ENCODE data around the gene SLC29A4.

SLC29A4 gene

DNA sequence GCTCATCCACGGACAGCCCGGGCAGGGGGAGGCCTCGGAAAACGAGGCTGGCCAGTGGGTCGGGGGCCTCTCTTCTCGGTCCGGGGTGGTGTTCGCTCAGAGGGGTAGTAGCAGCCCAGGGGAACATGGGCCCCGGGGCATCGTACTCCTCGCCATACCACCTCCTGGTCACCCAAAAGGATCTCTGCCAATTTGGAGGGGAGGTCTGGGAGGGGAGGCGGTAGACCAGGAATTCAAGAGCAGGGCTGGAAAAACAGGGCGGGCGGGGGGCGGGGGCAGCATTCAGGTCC is 67.4 kb downstream of the SLC29A4 start:
- Histone ChIP-seq H3K9ac (ENCODE audit: low read length) (no peak overlapping the region), H3K9me2 (ENCODE audit: low read depth, low read length) (no peaks in the 10 kb centered on the region), H3K36me3 (ENCODE audit: insufficient read depth, low read length) (peaks cover 12% of the 10 kb centered on the region), H3F3A (ENCODE audit: insufficient read depth, low read length) (no peaks in the 10 kb centered on the region), H3K4me3 (ENCODE audit: low read depth, low read length, poor library complexity, severe bottlenecking) (no peak overlapping the region), H3K4me1 (ENCODE audit: insufficient read depth, low read length, severe bottlenecking) (peaks cover 21% of the 10 kb centered on the region), H4K20me1 (ENCODE audit: insufficient read depth, low read length) (no peaks in the 10 kb centered on the region), H3K27me3 (ENCODE audit: insufficient read depth, low read length) (no peaks in the 10 kb centered on the region), H2AFZ (ENCODE audit: low read length) (no peak overlapping the region), H3K27ac (ENCODE audit: low read depth, low read length, poor library complexity, severe bottlenecking) (no peak overlapping the region), H3K79me2 (ENCODE audit: insufficient read depth, low read length) (no peaks in the 10 kb centered on the region), H3K9me3 (ENCODE audit: low read length) (no peaks in the 10 kb centered on the region), H3K4me2 (ENCODE audit: low read length) (no peak overlapping the region)
- no peak for TF ChIP-seq EZH2 (IDR thresholded peaks at IDR 0.05; ENCODE audit: borderline replicate concordance, low read length)
- TF ChIP-seq, protein P1, sequence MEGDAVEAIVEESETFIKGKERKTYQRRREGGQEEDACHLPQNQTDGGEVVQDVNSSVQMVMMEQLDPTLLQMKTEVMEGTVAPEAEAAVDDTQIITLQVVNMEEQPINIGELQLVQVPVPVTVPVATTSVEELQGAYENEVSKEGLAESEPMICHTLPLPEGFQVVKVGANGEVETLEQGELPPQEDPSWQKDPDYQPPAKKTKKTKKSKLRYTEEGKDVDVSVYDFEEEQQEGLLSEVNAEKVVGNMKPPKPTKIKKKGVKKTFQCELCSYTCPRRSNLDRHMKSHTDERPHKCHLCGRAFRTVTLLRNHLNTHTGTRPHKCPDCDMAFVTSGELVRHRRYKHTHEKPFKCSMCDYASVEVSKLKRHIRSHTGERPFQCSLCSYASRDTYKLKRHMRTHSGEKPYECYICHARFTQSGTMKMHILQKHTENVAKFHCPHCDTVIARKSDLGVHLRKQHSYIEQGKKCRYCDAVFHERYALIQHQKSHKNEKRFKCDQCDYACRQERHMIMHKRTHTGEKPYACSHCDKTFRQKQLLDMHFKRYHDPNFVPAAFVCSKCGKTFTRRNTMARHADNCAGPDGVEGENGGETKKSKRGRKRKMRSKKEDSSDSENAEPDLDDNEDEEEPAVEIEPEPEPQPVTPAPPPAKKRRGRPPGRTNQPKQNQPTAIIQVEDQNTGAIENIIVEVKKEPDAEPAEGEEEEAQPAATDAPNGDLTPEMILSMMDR (IDR thresholded peaks at IDR 0.05; ENCODE audit: low read length), result no peak

DNA sequence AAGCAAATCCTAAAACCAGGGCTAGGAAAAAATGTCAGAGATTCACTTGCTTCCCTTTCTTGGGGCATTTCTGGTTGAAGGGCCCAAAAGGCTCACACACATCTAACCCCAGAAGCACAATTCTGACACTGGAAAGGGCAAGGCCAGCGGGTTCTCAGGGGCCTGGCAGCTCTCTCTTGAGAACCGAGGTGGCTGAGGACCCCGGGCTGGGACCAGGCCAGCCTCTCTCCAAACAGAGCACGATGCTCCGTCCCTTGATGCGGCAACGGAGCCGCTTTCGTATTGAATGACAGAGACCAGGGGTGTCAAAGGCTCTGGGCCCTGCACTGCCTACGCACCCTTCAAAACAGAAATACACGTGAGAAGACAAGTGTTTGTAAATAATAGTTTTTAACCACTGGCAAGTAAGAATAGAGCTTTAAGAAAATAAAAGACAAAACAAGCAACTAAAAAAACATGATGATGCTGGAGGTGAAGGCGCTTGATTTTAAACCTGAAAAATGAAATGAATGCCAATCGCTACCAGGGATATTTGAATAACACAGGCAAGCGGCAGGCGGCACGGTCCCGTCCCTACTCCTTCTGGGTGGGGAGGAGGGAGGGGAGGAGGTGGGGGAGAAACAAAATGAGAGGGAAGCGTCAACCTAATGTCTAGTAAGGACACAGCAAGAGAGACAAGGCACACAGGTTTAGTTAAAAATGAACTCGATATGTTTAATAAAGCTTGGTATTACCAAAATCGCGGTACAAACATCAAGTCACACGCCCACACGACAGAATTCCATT is 68.0 kb downstream of the SLC29A4 start:
- no peaks in the 10 kb centered on the region for H3K27me3 ChIP-seq (ENCODE audit: insufficient read depth, low read length)
- H3K9me2 ChIP-seq (ENCODE audit: low read depth, low read length), result no peaks in the 10 kb centered on the region
- H3K4me2 ChIP-seq (ENCODE audit: low read length), result no peak overlapping the region
- H3K9ac ChIP-seq (ENCODE audit: low read length), result no peak overlapping the region
- no peak overlapping the region for H2AFZ ChIP-seq (ENCODE audit: low read length)
- no peaks in the 10 kb centered on the region for H3K79me2 ChIP-seq (ENCODE audit: insufficient read depth, low read length)
- H4K20me1 ChIP-seq (ENCODE audit: insufficient read depth, low read length), result no peaks in the 10 kb centered on the region
- H3F3A ChIP-seq (ENCODE audit: insufficient read depth, low read length), result no peaks in the 10 kb centered on the region
- peaks cover 26% of the 10 kb centered on the region for H3K4me1 ChIP-seq (ENCODE audit: insufficient read depth, low read length, severe bottlenecking)
- H3K36me3 ChIP-seq (ENCODE audit: insufficient read depth, low read length), result peaks cover 11% of the 10 kb centered on the region
- no peak overlapping the region for H3K4me3 ChIP-seq (ENCODE audit: low read depth, low read length, poor library complexity, severe bottlenecking)
- no peak overlapping the region for H3K27ac ChIP-seq (ENCODE audit: low read depth, low read length, poor library complexity, severe bottlenecking)
- TF ChIP-seq EZH2 (IDR thresholded peaks at IDR 0.05; ENCODE audit: borderline replicate concordance, low read length), result no peak
- TF ChIP-seq, protein P1 (IDR thresholded peaks at IDR 0.05; ENCODE audit: low read length), result no peak
- no peaks in the 10 kb centered on the region for H3K9me3 ChIP-seq (ENCODE audit: low read length)

DNA sequence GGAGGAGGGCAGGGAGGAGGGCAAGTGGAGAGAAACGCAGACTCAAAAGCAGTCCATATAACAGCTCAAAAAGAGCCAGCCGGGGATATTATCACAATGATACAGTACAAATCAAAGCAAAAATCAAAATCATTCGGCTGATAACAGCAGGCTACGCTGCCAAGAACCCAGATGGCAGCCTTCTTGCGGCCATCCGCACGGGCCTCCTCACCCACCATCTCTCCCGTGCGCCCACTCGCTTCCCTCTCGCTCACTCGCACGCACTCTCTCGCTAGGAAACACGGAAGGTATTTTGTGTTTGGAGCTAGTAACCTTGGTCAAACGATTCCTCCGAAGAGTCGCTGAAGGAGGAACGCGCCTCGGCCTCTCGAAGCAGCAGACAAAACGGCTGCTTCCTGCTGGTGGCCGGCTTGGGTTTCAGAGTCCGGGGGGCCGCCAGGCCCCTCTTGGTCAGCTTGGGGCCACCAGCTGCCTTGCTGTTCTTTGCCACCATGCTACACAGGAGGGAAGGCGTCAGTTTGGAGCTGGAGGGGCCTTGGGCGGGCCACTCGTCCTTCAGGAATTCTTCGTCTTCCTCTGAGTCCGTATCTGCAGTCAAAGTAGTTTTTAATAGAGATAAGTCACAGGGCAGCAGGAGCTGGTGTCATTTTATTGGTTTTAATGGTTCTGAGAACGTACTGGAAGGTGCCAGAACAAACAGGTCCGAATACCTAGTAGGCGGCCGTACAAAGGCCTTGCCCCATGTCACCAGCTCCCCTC is 68.9 kb downstream of the SLC29A4 start:
- Histone ChIP-seq H3F3A (ENCODE audit: insufficient read depth, low read length) (no peaks in the 10 kb centered on the region), H3K9ac (ENCODE audit: low read length) (no peak overlapping the region), H3K4me2 (ENCODE audit: low read length) (no peak overlapping the region), H3K27ac (ENCODE audit: low read depth, low read length, poor library complexity, severe bottlenecking) (no peak overlapping the region), H3K9me3 (ENCODE audit: low read length) (no peaks in the 10 kb centered on the region), H3K4me3 (ENCODE audit: low read depth, low read length, poor library complexity, severe bottlenecking) (no peak overlapping the region), H3K79me2 (ENCODE audit: insufficient read depth, low read length) (no peaks in the 10 kb centered on the region), H3K36me3 (ENCODE audit: insufficient read depth, low read length) (peaks cover 18% of the 10 kb centered on the region), H3K27me3 (ENCODE audit: insufficient read depth, low read length) (no peaks in the 10 kb centered on the region), H3K4me1 (ENCODE audit: insufficient read depth, low read length, severe bottlenecking) (peaks cover 26% of the 10 kb centered on the region), H4K20me1 (ENCODE audit: insufficient read depth, low read length) (no peaks in the 10 kb centered on the region), H3K9me2 (ENCODE audit: low read depth, low read length) (no peaks in the 10 kb centered on the region), H2AFZ (ENCODE audit: low read length) (no peak overlapping the region)
- TF ChIP-seq, protein P1 (IDR thresholded peaks at IDR 0.05; ENCODE audit: low read length), result no peak
- TF ChIP-seq EZH2 (IDR thresholded peaks at IDR 0.05; ENCODE audit: borderline replicate concordance, low read length), result no peak

All from OCI-LY1 (cell line).